Prostate gland (tissue), 2 donors: Measurements from ENCODE around the gene CCDC183.

Source experiments
- POLR2A ChIP-seq: fragments of 450-650 bp; IDR thresholded peaks from one replicate; pipeline ENCODE4 v1.6.1; 2016; ENCODE audit warnings: antibody characterized with exemption, mild to moderate bottlenecking
- POLR2AphosphoS5 ChIP-seq: sonication (generic); formaldehyde crosslinking; IDR thresholded peaks from one replicate; pipeline ENCODE4 v1.6.1; 2017; ENCODE audit warnings: antibody characterized with exemption
- TF ChIP-seq, protein P1 (sequence below), 4 experiments: fragments of 200-600 bp in 2 of 4; fragments of 450-650 bp in 2 of 4; sonication (generic) in 2 of 4; IDR thresholded peaks; 1 replicate in 3 of 4; 2 replicates in 1 of 4; pipeline ENCODE4 v1.5.1; 2016 to 2019; ENCODE audit warnings: antibody characterized with exemption in 4 of 4, mild to moderate bottlenecking in 2 of 4, moderate library complexity in 2 of 4

DNA sequence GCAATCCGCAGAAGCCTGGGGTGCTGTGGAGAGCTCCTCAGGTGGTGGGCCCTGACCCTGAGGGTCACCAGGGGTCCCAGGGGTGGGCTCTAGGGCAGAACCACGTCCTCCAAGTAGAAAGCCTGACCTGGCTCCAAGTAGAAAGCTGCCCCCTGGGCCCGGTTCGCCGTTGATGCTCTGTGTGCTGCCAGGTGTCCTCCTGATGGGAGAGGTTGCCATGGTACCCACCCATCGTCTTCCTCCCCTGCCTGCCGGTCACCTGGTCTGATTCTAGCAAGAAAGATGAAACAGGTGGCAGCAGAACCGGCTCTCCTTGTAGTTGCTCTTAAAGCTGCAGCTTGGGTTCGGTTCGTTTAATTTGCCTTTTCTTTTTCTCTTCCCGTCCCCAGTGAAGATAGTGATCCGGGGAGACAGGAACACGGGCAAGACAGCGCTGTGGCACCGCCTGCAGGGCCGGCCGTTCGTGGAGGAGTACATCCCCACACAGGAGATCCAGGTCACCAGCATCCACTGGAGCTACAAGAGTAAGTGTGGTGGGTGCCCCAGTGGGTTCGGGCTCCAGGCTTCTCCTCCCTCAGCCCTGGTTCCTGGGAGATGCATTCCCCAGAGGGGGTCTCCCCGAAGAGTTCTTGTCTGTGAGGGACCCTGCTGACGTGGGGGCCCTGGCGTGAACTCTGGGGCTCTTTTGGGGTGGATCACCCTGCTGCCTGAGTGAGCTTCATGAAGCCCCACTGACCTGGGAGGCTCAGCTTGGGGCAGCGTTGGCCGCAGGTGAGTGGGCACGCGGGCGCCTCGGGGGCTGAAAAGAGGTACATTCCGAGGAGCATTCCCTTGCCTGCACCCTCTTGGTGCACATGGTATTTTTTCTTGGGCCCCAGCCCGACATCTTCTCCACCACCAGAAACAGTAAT, 27.3 kb downstream of the CCDC183 start:
- TF ChIP-seq POLR2AphosphoS5 (no peak), POLR2A (no peak)
- TF ChIP-seq, protein P1, sequence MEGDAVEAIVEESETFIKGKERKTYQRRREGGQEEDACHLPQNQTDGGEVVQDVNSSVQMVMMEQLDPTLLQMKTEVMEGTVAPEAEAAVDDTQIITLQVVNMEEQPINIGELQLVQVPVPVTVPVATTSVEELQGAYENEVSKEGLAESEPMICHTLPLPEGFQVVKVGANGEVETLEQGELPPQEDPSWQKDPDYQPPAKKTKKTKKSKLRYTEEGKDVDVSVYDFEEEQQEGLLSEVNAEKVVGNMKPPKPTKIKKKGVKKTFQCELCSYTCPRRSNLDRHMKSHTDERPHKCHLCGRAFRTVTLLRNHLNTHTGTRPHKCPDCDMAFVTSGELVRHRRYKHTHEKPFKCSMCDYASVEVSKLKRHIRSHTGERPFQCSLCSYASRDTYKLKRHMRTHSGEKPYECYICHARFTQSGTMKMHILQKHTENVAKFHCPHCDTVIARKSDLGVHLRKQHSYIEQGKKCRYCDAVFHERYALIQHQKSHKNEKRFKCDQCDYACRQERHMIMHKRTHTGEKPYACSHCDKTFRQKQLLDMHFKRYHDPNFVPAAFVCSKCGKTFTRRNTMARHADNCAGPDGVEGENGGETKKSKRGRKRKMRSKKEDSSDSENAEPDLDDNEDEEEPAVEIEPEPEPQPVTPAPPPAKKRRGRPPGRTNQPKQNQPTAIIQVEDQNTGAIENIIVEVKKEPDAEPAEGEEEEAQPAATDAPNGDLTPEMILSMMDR (IDR thresholded peaks at IDR 0.05), result no peak
